ENCODE results near the gene POLN. TPM values are rescaled to one million over a fixed set of nuclear protein-coding genes. Genes with fewer than 3 reads are reported as not detected.

POLN gene
- total and polyA plus RNA-seq, 2 experiments from 2014 or later = 1.8 to 4.0 TPM

- no peaks in the 10 kb centered on the region for H3K9me3 Mint-ChIP-seq
- TF ChIP-seq NANOG (IDR thresholded peaks at IDR 0.05; ENCODE audit: borderline replicate concordance) (no peak), ETS1 (IDR thresholded peaks at IDR 0.05) (no peak), REST (IDR thresholded peaks at IDR 0.05; ENCODE audit: unreplicated experiment) (no peak), CTCF (conservative IDR thresholded peaks at IDR 0.05; ENCODE audit: low read depth in 2 of 2) (no peak), ZNF462 (CRISPR knock-in tag; IDR thresholded peaks at IDR 0.05) (no peak), CREB1 (CRISPR knock-in tag; IDR thresholded peaks at IDR 0.05; ENCODE audit: low read depth) (no peak), JUNB (IDR thresholded peaks at IDR 0.05; ENCODE audit: unreplicated experiment) (no peak), EZH2phosphoT487 (IDR thresholded peaks at IDR 0.05; ENCODE audit: unreplicated experiment) (no peak), EZH2 (IDR thresholded peaks at IDR 0.05; ENCODE audit: low read depth, unreplicated experiment) (no peak), STAT1 (IDR thresholded peaks at IDR 0.05; ENCODE audit: unreplicated experiment) (no peak), ZNF331 (CRISPR knock-in tag; IDR thresholded peaks at IDR 0.05; ENCODE audit: low read depth) (no peak), ZNF114 (CRISPR knock-in tag; IDR thresholded peaks at IDR 0.05) (no peak), POLR2AphosphoS5 (IDR thresholded peaks at IDR 0.05; ENCODE audit: low read depth) (no peak)
- H3K27me3 Mint-ChIP-seq (ENCODE audit: insufficient read depth, low read depth, poor library complexity) = peaks cover 11% of the 10 kb centered on the region
- Histone ChIP-seq H3F3A (replicated peaks; ENCODE audit: low read depth) (peaks cover 6% of the 10 kb centered on the region; the same call in 1 of the 2 replicates), H4K20me1 (replicated peaks; ENCODE audit: insufficient read depth) (no peaks in the 10 kb centered on the region), H3K36me3 (ENCODE audit: insufficient read depth) (no peaks in the 10 kb centered on the region), H3K4me2 (no peak overlapping the region), H3K79me2 (replicated peaks; ENCODE audit: insufficient read depth) (no peaks in the 10 kb centered on the region), H3K4me1 (ENCODE audit: insufficient read depth) (no peaks in the 10 kb centered on the region), H3K27me3 (ENCODE audit: insufficient read depth) (no peaks in the 10 kb centered on the region), H3K9me2 (ENCODE audit: insufficient read depth) (no peaks in the 10 kb centered on the region), H3K4me3 (no peak overlapping the region), H2AFZ (no peak overlapping the region), H3K27ac (ENCODE audit: low read depth) (no peak overlapping the region)
- no peaks in the 10 kb centered on the region; the same call in 2 of the 3 replicates for H3K36me3 Mint-ChIP-seq (ENCODE audit: low read depth)
- H3K27ac Mint-ChIP-seq = no peak overlapping the region
- H3K4me1 Mint-ChIP-seq = peaks cover 18% of the 10 kb centered on the region
- peak overlapping the region; percentile 29; the same call in 1 of the 3 replicates for H3K4me3 Mint-ChIP-seq
- no peak for ATAC-seq
- no peak for DNase-seq (ENCODE audit: low spot score)
Measured at GRCh38 chr4:2070421-2071251, 171.3 kb downstream of the POLN start.
